ENCODE measurements around the gene ENTPD1. TPM values are rescaled to one million over a fixed set of nuclear protein-coding genes. Genes with fewer than 3 reads are reported as not detected.

ENTPD1 gene
- total RNA-seq, 1 donor: 7.6 TPM

DNA sequence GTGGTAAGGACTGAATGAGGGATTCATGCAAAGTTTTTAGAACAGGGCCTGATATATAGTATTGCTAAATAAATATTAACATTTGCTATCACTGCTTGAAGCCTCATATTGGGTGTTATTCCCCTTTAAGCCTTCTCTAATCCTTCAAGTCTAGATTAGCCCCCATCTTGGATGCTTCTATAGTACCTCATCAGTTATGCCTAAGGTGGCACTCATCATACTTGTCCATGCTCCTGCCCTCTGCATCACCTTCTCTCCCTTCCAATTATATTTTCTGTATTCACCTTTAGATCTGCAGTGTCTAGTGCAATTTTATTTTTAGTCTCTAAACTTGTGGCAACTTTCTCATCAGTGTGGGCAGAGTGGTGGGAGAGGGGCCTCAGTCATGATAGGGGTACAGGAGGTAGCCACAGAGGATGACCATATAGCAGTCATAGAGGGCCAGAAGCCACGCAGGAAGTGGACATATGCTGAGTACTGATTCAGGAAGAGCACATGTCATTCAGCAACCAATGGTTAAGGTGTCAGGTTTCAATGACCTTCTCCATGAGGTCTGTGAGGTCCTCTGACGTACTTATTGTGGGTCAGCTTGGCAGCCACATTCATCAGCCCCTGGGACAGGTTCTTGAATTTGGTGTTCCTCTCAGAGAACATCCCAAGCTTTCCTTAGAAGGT, 2.5 kb downstream of the ENTPD1 start:
- H3K4me3 ChIP-seq (ENCODE audit: insufficient read depth, low read length): no peak overlapping the region
- H3K9me3 ChIP-seq (ENCODE audit: low read depth, low read length): no peaks in the 10 kb centered on the region
- DNase-seq (ENCODE audit: insufficient read length, low spot score, missing footprints): no peak
- no peaks in the 10 kb centered on the region for H4K20me1 ChIP-seq (ENCODE audit: insufficient read depth, low read length)
- TF ChIP-seq, protein P1, sequence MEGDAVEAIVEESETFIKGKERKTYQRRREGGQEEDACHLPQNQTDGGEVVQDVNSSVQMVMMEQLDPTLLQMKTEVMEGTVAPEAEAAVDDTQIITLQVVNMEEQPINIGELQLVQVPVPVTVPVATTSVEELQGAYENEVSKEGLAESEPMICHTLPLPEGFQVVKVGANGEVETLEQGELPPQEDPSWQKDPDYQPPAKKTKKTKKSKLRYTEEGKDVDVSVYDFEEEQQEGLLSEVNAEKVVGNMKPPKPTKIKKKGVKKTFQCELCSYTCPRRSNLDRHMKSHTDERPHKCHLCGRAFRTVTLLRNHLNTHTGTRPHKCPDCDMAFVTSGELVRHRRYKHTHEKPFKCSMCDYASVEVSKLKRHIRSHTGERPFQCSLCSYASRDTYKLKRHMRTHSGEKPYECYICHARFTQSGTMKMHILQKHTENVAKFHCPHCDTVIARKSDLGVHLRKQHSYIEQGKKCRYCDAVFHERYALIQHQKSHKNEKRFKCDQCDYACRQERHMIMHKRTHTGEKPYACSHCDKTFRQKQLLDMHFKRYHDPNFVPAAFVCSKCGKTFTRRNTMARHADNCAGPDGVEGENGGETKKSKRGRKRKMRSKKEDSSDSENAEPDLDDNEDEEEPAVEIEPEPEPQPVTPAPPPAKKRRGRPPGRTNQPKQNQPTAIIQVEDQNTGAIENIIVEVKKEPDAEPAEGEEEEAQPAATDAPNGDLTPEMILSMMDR (IDR thresholded peaks at IDR 0.05; ENCODE audit: extremely low read depth, low read depth, low read length): no peak
- no peak overlapping the region for H2AFZ ChIP-seq (ENCODE audit: low read length)
- H3K4me2 ChIP-seq (ENCODE audit: insufficient read depth, low read length): no peak overlapping the region
- H3K27ac ChIP-seq (ENCODE audit: low read depth, low read length): no peak overlapping the region
- no peaks in the 10 kb centered on the region for H3K36me3 ChIP-seq (ENCODE audit: insufficient read depth, low read length)
- no peaks in the 10 kb centered on the region for H3K79me2 ChIP-seq (ENCODE audit: insufficient read depth, low read length)
- H3K4me1 ChIP-seq (ENCODE audit: insufficient read depth, low read length): no peaks in the 10 kb centered on the region
- H3K27me3 ChIP-seq (ENCODE audit: insufficient read depth, low read length): no peaks in the 10 kb centered on the region

DNA sequence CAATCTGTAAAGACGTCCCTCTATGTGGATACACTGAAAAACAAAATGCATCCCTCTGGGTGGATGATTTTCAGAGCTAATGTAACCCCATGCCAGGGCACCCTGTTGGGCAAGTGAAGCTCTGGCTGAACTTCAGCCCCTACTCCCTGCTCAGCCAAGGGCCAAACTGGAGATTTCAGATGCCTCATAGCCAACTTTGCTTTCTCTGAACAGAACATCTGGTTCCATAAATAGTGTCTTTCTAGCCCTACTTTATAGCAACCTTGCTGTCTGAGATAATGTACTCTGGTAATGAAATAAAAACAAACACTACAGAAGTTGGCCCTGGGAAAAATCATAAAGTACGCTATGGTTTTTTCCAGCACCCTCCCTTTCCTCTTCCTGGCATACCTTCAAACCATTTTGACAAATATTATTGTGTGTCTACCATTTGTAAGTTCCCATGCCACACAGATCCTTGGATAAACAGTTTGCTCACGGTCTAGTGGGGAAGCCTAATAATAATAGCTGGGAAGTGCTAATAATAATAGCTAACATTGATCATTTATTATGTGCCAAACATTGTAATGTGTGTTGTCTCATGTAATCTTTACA, 3.4 kb downstream of the ENTPD1 start:
- DNase-seq (ENCODE audit: insufficient read length, low spot score, missing footprints): no peak
- H3K36me3 ChIP-seq (ENCODE audit: insufficient read depth, low read length): no peaks in the 10 kb centered on the region
- no peaks in the 10 kb centered on the region for H3K79me2 ChIP-seq (ENCODE audit: insufficient read depth, low read length)
- H4K20me1 ChIP-seq (ENCODE audit: insufficient read depth, low read length): no peaks in the 10 kb centered on the region
- no peak overlapping the region for H2AFZ ChIP-seq (ENCODE audit: low read length)
- H3K4me1 ChIP-seq (ENCODE audit: insufficient read depth, low read length): no peaks in the 10 kb centered on the region
- H3K4me3 ChIP-seq (ENCODE audit: insufficient read depth, low read length): no peak overlapping the region
- H3K4me2 ChIP-seq (ENCODE audit: insufficient read depth, low read length): no peak overlapping the region
- H3K9me3 ChIP-seq (ENCODE audit: low read depth, low read length): no peaks in the 10 kb centered on the region
- no peaks in the 10 kb centered on the region for H3K27me3 ChIP-seq (ENCODE audit: insufficient read depth, low read length)
- TF ChIP-seq, protein P1 (IDR thresholded peaks at IDR 0.05; ENCODE audit: extremely low read depth, low read depth, low read length): no peak
- no peak overlapping the region for H3K27ac ChIP-seq (ENCODE audit: low read depth, low read length)

DNA sequence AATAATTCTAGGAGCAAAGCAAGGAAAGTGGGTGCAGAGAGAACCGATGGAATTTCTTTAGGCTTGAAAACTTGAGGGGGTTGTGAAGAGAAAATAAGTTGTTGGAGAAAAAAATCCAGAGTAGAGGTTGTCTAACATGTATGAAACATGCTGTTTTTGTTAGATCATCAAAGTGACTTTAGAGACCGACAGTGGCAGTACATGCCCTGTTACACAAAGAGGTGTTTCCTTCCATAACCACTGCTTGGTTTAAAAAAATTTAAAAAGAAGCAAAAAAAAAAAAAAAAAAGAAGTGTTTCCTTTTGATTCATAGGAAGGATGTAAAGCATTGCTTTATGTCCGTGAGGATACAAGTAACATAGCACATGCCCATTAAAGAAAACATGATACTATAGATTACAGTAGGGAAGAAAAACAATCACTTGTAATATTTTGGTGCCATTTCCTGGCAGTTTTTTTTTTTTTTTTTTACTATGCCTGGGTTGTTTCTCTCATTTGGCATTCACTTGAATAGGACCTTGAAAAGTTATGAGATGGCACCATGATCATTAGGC, 6.1 kb downstream of the ENTPD1 start:
- no peaks in the 10 kb centered on the region for H4K20me1 ChIP-seq (ENCODE audit: insufficient read depth, low read length)
- no peak overlapping the region for H3K27ac ChIP-seq (ENCODE audit: low read depth, low read length)
- no peak overlapping the region for H2AFZ ChIP-seq (ENCODE audit: low read length)
- H3K4me1 ChIP-seq (ENCODE audit: insufficient read depth, low read length): no peaks in the 10 kb centered on the region
- H3K27me3 ChIP-seq (ENCODE audit: insufficient read depth, low read length): no peaks in the 10 kb centered on the region
- DNase-seq (ENCODE audit: insufficient read length, low spot score, missing footprints): no peak
- H3K36me3 ChIP-seq (ENCODE audit: insufficient read depth, low read length): no peaks in the 10 kb centered on the region
- TF ChIP-seq, protein P1 (IDR thresholded peaks at IDR 0.05; ENCODE audit: extremely low read depth, low read depth, low read length): no peak
- H3K79me2 ChIP-seq (ENCODE audit: insufficient read depth, low read length): no peaks in the 10 kb centered on the region
- no peak overlapping the region for H3K4me2 ChIP-seq (ENCODE audit: insufficient read depth, low read length)
- no peak overlapping the region for H3K4me3 ChIP-seq (ENCODE audit: insufficient read depth, low read length)
- H3K9me3 ChIP-seq (ENCODE audit: low read depth, low read length): no peaks in the 10 kb centered on the region

DNA sequence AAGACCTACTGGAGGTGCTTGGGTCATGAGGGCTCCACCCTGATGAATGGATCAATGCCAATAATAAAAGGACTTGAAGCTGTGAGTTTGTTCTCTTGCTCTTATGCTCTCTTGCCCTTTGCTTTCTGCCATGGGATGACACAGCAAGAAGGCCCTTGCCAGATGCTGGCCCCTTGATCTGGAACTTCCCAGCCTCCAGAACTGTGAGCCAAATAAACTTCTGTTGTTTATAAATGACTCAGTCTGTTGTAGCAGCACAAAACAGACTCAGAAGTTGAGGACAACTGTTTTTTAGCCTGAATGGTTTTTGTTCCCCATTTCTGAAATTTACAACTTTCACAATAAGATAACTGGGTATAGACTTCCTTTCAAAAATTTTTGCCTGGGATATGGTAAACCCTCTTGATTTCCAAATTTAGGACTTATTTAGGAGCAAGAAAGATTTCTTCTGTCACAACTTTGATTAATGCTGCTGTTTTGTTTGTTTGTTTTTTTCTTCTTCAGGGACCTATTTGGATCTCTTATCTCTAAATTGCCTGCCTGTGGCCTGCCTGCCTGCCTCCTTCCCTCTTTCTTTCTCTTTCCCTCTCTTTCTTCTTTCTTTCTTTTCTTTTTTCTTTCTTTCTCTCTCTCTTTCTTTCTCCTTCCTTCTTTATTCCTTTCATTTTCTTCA, 12.1 kb downstream of the ENTPD1 start:
- H3K9me3 ChIP-seq (ENCODE audit: low read depth, low read length): no peaks in the 10 kb centered on the region
- no peaks in the 10 kb centered on the region for H3K79me2 ChIP-seq (ENCODE audit: insufficient read depth, low read length)
- H3K4me3 ChIP-seq (ENCODE audit: insufficient read depth, low read length): no peak overlapping the region
- H3K36me3 ChIP-seq (ENCODE audit: insufficient read depth, low read length): no peaks in the 10 kb centered on the region
- H3K27me3 ChIP-seq (ENCODE audit: insufficient read depth, low read length): no peaks in the 10 kb centered on the region
- H4K20me1 ChIP-seq (ENCODE audit: insufficient read depth, low read length): no peaks in the 10 kb centered on the region
- H3K27ac ChIP-seq (ENCODE audit: low read depth, low read length): no peak overlapping the region
- TF ChIP-seq, protein P1 (IDR thresholded peaks at IDR 0.05; ENCODE audit: extremely low read depth, low read depth, low read length): no peak
- no peak overlapping the region for H3K4me2 ChIP-seq (ENCODE audit: insufficient read depth, low read length)
- no peak for DNase-seq (ENCODE audit: insufficient read length, low spot score, missing footprints)
- H2AFZ ChIP-seq (ENCODE audit: low read length): no peak overlapping the region
- no peaks in the 10 kb centered on the region for H3K4me1 ChIP-seq (ENCODE audit: insufficient read depth, low read length)
